Prostate gland (tissue), 2 donors: Measurements from ENCODE around the gene SLC47A1.

Experiments
- CTCF ChIP-seq, 4 experiments: fragments of 200-600 bp in 2 of 4; fragments of 450-650 bp in 2 of 4; sonication (generic) in 2 of 4; IDR thresholded peaks; 1 replicate in 3 of 4; 2 replicates in 1 of 4; pipeline ENCODE4 v1.5.1; 2016 to 2019; ENCODE audit warnings: antibody characterized with exemption in 4 of 4, mild to moderate bottlenecking in 2 of 4, moderate library complexity in 2 of 4
- POLR2A ChIP-seq: fragments of 450-650 bp; IDR thresholded peaks from one replicate; pipeline ENCODE4 v1.6.1; 2016; ENCODE audit warnings: antibody characterized with exemption, mild to moderate bottlenecking
- POLR2AphosphoS5 ChIP-seq: sonication (generic); formaldehyde crosslinking; IDR thresholded peaks from one replicate; pipeline ENCODE4 v1.6.1; 2017; ENCODE audit warnings: antibody characterized with exemption

GRCh38 chr17:19537111-19537510 is 3.5 kb downstream of the SLC47A1 start:
- no peak for TF ChIP-seq CTCF (IDR thresholded peaks at IDR 0.05)
- TF ChIP-seq POLR2A, result no peak
- no peak for TF ChIP-seq POLR2AphosphoS5
